Caco-2 (cell line): ENCODE data around the gene TMEM132D. TPM values are rescaled to one million over a fixed set of nuclear protein-coding genes. Genes with fewer than 3 reads are reported as not detected.

Source experiments
- BruUV-seq: library from RNA; stranded (reverse); fragments of 400-500 nt; replicated peaks from 2 replicates; lab custom pipeline; 2021; lab: Mats Ljungman, UMichigan
- CTCF ChIA-PET: fragments of 300-600 bp; sonication (Branson Sonifier 250); formaldehyde crosslinking; loops from one replicate; lab custom pipeline; 2022; ENCODE audit warnings: antibody characterized with exemption; lab: Charles Lee
- POLR2A ChIA-PET: fragments of 300-600 bp; sonication (Branson Sonifier 250); formaldehyde crosslinking; loops from one replicate; lab custom pipeline; 2022; ENCODE audit warnings: antibody characterized with exemption; lab: Charles Lee
- DNase-seq, 2 experiments: peaks; one replicate each; pipeline versions ENCODE4 v3.0.0 to v3.0.0-alpha.2; 2020 to 2022
- H3K27me3 ChIP-seq: replicated peaks from 2 replicates; pipeline ENCODE4 v1.6.0; 2011; ENCODE audit warnings: low read length; ENCODE audit not compliant: control insufficient read depth, insufficient read depth
- H3K36me3 ChIP-seq: 2 replicates; pipeline ENCODE4 v1.5.1; 2011; ENCODE audit warnings: low read length; ENCODE audit not compliant: control insufficient read depth, insufficient read depth
- H3K4me1 ChIP-seq: fragments of 250-450 bp; sonication (Bioruptor Pico); 2 replicates; pipeline ENCODE4 v1.5.1; 2020; ENCODE audit warnings: mild to moderate bottlenecking
- H3K4me3 ChIP-seq: 2 replicates; pipeline ENCODE4 v1.5.1; 2011; ENCODE audit warnings: low read depth, mild to moderate bottlenecking, control low read depth, low read length
- H3K9me3 ChIP-seq: fragments of 250-450 bp; sonication (Bioruptor Pico); 2 replicates; pipeline ENCODE4 v1.5.1; 2020; ENCODE audit warnings: mild to moderate bottlenecking, moderate library complexity
- H3K27ac Mint-ChIP-seq: one replicate; pipeline ENCODE4 v1.8.0; 2022; ENCODE audit warnings: mixed read lengths; ENCODE audit not compliant: unreplicated experiment
- H3K27me3 Mint-ChIP-seq: one replicate; pipeline ENCODE4 v1.8.0; 2022; ENCODE audit warnings: mixed read lengths; ENCODE audit not compliant: insufficient read depth, unreplicated experiment
- H3K36me3 Mint-ChIP-seq: one replicate; pipeline ENCODE4 v1.8.0; 2022; ENCODE audit warnings: mild to moderate bottlenecking, mixed read lengths; ENCODE audit not compliant: insufficient read depth, unreplicated experiment
- H3K4me1 Mint-ChIP-seq: one replicate; pipeline ENCODE4 v1.8.0; 2022; ENCODE audit warnings: low read depth, mixed read lengths; ENCODE audit not compliant: unreplicated experiment
- H3K4me3 Mint-ChIP-seq: one replicate; pipeline ENCODE4 v1.8.0; 2022; ENCODE audit warnings: mild to moderate bottlenecking, moderate library complexity, mixed read lengths; ENCODE audit not compliant: unreplicated experiment
- H3K9me3 Mint-ChIP-seq: one replicate; pipeline ENCODE4 v1.8.0; 2022; ENCODE audit warnings: mixed read lengths; ENCODE audit not compliant: unreplicated experiment
- intact Hi-C: fragments of 100-400 bp; cut with micrococcal nuclease; formaldehyde crosslinking; loops from one replicate; pipeline ENCODE4 v1.10.0; 2022; ENCODE audit not compliant: unreplicated experiment
- total RNA-seq: library from RNA; stranded (reverse); gene quantifications from 2 replicates; pipeline ENCODE4 v1.2.3, GENCODE V29; 2022
- TF ChIP-seq, protein P1 (sequence below), 2 experiments: fragments of 200-600 bp in 1 of 2; IDR thresholded peaks; 1 replicate in 1 of 2; 2 replicates in 1 of 2; pipeline versions ENCODE4 v1.5.1 to v1.8.0; 2011 to 2022; ENCODE audit warnings: antibody characterized with exemption in 1 of 2, control low read depth in 1 of 2, inconsistent platforms in 1 of 2, low read depth in 1 of 2, low read length in 1 of 2, mild to moderate bottlenecking in 1 of 2, moderate library complexity in 1 of 2; ENCODE audit not compliant: insufficient read depth in 1 of 2, severe bottlenecking in 1 of 2, unreplicated experiment in 1 of 2

The TMEM132D gene
- total RNA-seq, 1 experiment from 2014 or later = not detected

DNA sequence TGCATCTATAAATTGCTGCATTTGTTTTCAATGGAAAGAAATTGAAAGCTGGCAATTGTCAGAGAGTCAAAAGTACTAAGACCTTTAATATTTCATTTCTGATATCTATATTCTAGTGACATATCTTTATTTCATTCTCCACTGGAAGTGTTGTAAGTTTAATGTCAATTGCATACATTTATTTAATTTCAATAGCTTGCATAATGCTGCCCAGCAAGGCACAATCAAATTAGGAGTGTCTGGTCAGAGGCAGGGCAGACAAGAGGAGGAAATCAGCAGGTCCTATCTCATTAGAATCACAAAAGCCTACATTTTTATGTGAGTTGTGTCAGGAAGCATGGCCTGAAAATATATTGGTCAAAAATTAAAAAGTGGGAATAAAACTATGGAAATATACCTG, 112.9 kb downstream of the TMEM132D start:
- Mint-ChIP-seq H3K4me1 (no peaks in the 10 kb centered on the region), H3K27me3 (peaks cover 10% of the 10 kb centered on the region), H3K9me3 (no peaks in the 10 kb centered on the region), H3K36me3 (no peaks in the 10 kb centered on the region), H3K4me3 (no peak overlapping the region), H3K27ac (no peak overlapping the region)
- Histone ChIP-seq H3K9me3 (no peaks in the 10 kb centered on the region), H3K4me3 (no peak overlapping the region), H3K4me1 (no peaks in the 10 kb centered on the region), H3K36me3 (no peaks in the 10 kb centered on the region), H3K27me3 (no peaks in the 10 kb centered on the region)
- TF ChIP-seq, protein P1, sequence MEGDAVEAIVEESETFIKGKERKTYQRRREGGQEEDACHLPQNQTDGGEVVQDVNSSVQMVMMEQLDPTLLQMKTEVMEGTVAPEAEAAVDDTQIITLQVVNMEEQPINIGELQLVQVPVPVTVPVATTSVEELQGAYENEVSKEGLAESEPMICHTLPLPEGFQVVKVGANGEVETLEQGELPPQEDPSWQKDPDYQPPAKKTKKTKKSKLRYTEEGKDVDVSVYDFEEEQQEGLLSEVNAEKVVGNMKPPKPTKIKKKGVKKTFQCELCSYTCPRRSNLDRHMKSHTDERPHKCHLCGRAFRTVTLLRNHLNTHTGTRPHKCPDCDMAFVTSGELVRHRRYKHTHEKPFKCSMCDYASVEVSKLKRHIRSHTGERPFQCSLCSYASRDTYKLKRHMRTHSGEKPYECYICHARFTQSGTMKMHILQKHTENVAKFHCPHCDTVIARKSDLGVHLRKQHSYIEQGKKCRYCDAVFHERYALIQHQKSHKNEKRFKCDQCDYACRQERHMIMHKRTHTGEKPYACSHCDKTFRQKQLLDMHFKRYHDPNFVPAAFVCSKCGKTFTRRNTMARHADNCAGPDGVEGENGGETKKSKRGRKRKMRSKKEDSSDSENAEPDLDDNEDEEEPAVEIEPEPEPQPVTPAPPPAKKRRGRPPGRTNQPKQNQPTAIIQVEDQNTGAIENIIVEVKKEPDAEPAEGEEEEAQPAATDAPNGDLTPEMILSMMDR (IDR thresholded peaks at IDR 0.05; ENCODE audit: insufficient read depth in 1 of 2, low read depth in 1 of 2, low read length in 1 of 2, severe bottlenecking in 1 of 2, unreplicated experiment in 1 of 2) = no peak
- CTCF ChIA-PET = no interaction called here
- DNase-seq = no peak
- BruUV-seq = no TSS peak
- POLR2A ChIA-PET = no interaction called here
- intact Hi-C loops = no loop called here

DNA sequence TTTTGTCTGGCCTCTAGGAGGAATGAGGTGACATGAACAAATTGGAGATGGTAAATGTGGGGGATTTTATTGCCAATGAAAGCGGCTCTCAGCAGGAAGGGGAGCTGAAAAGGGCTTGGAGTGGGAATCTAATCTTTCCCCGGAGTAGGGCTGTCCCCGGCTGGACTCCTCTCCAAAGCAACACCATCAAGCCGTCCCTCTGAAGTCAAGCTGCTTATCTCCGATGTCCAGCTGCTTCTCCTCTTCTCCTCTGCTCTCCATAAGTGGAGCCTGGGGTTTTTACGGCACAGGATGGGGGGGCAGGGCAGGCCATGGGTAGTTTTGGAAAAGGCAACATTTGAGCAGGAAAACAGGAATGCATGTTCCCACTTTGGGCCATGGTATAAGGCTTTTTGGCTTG, 113.5 kb downstream of the TMEM132D start:
- CTCF ChIA-PET = no interaction called here
- Histone ChIP-seq H3K4me1 (no peaks in the 10 kb centered on the region), H3K36me3 (no peaks in the 10 kb centered on the region), H3K9me3 (no peaks in the 10 kb centered on the region), H3K4me3 (no peak overlapping the region), H3K27me3 (no peaks in the 10 kb centered on the region)
- no peaks in the 10 kb centered on the region for H3K4me1 Mint-ChIP-seq
- H3K36me3 Mint-ChIP-seq = no peaks in the 10 kb centered on the region
- TF ChIP-seq, protein P1 (IDR thresholded peaks at IDR 0.05; ENCODE audit: insufficient read depth in 1 of 2, low read depth in 1 of 2, low read length in 1 of 2, severe bottlenecking in 1 of 2, unreplicated experiment in 1 of 2) = no peak
- H3K9me3 Mint-ChIP-seq = no peaks in the 10 kb centered on the region
- intact Hi-C loops = no loop called here
- POLR2A ChIA-PET = no interaction called here
- H3K4me3 Mint-ChIP-seq = no peak overlapping the region
- no peak for DNase-seq
- BruUV-seq = no TSS peak
- H3K27me3 Mint-ChIP-seq = peaks cover 10% of the 10 kb centered on the region
- no peak overlapping the region for H3K27ac Mint-ChIP-seq

DNA sequence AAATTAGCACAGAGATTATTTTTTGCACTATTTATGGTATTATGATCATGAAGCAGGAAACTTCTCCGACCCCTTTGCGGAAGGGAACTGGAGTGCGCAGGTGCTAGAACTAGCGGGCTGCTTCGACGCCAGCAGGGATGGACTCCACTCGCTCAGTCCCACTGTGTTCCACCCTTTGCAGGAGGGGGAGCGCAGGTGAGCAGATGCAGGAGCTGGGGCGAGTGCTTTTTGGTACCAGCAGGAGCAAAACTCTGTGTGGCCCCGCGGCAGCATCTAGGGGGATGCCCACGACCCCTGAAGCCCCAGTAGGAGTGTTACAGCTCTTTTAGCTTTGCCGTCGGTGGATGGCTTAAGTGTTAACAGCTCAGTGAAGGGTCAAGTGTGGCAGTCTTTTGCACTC, 113.9 kb downstream of the TMEM132D start:
- no peak for DNase-seq
- Mint-ChIP-seq H3K9me3 (no peaks in the 10 kb centered on the region), H3K27me3 (peaks cover 10% of the 10 kb centered on the region), H3K36me3 (no peaks in the 10 kb centered on the region), H3K4me3 (no peak overlapping the region), H3K27ac (no peak overlapping the region), H3K4me1 (no peaks in the 10 kb centered on the region)
- H3K27me3 ChIP-seq = no peaks in the 10 kb centered on the region
- H3K4me3 ChIP-seq = no peak overlapping the region
- ChIA-PET POLR2A (no interaction called here), CTCF (no interaction called here)
- TF ChIP-seq, protein P1 (IDR thresholded peaks at IDR 0.05; ENCODE audit: insufficient read depth in 1 of 2, low read depth in 1 of 2, low read length in 1 of 2, severe bottlenecking in 1 of 2, unreplicated experiment in 1 of 2) = no peak
- intact Hi-C loops = no loop called here
- no TSS peak for BruUV-seq
- no peaks in the 10 kb centered on the region for H3K9me3 ChIP-seq
- no peaks in the 10 kb centered on the region for H3K36me3 ChIP-seq
- no peaks in the 10 kb centered on the region for H3K4me1 ChIP-seq
